ENCODE measurements around the gene CKAP5. TPM values are rescaled to one million over a fixed set of nuclear protein-coding genes. Genes with fewer than 3 reads are reported as not detected.

The CKAP5 gene
- total RNA-seq, 1 experiment from 2014 or later: 171 TPM

Small RNA genes within 50 kb of the gene (microRNA-seq; reads per million reads assigned to microRNA genes)
- not detected for gene MIR5582 (ENCODE audit: borderline number of aligned reads)

Other genes with a start within 250 kb of the CKAP5 start
- 4.4 to 5.6 TPM (median 5.2 TPM) in 3 replicates for gene HARBI1, start 229.1 kb downstream of the CKAP5 start, total RNA-seq (2021)
- 73.4 to 85.4 TPM (median 81.7 TPM) in 3 replicates for gene ATG13, start 228.7 kb downstream of the CKAP5 start, total RNA-seq (2021)
- 45.1 to 53.0 TPM (median 45.9 TPM) in 3 replicates for gene ARHGAP1, start 145.7 kb downstream of the CKAP5 start, total RNA-seq (2021)
- gene ZNF408, start 145.2 kb downstream of the CKAP5 start, total RNA-seq (2021): 13.3 to 16.0 TPM (median 15.2 TPM) in 3 replicates
- gene F2, start 127.1 kb downstream of the CKAP5 start, total RNA-seq (2021): 0.50 to 0.82 TPM (median 0.73 TPM) in 3 replicates
- 27.6 to 39.5 TPM (median 28.0 TPM) in 3 replicates for gene LRP4, start 72.3 kb upstream of the CKAP5 start, total RNA-seq (2021)
- gene CSTPP1, start 90.5 kb upstream of the CKAP5 start, total RNA-seq (2021): 23.6 to 27.6 TPM (median 27.5 TPM) in 3 replicates